Caco-2 (cell line): Measurements from ENCODE around the gene THSD7A. TPM values are rescaled to one million over a fixed set of nuclear protein-coding genes. Genes with fewer than 3 reads are reported as not detected.

Experiments
- BruUV-seq: library from RNA; stranded (reverse); fragments of 400-500 nt; replicated peaks from 2 replicates; lab custom pipeline; 2021; lab: Mats Ljungman, UMichigan
- CTCF ChIA-PET: fragments of 300-600 bp; sonication (Branson Sonifier 250); formaldehyde crosslinking; loops from one replicate; lab custom pipeline; 2022; ENCODE audit warnings: antibody characterized with exemption; lab: Charles Lee
- POLR2A ChIA-PET: fragments of 300-600 bp; sonication (Branson Sonifier 250); formaldehyde crosslinking; loops from one replicate; lab custom pipeline; 2022; ENCODE audit warnings: antibody characterized with exemption; lab: Charles Lee
- DNase-seq, 2 experiments: peaks; one replicate each; pipeline versions ENCODE4 v3.0.0 to v3.0.0-alpha.2; 2020 to 2022
- H3K27me3 ChIP-seq: replicated peaks from 2 replicates; pipeline ENCODE4 v1.6.0; 2011; ENCODE audit warnings: low read length; ENCODE audit not compliant: control insufficient read depth, insufficient read depth
- H3K36me3 ChIP-seq: 2 replicates; pipeline ENCODE4 v1.5.1; 2011; ENCODE audit warnings: low read length; ENCODE audit not compliant: control insufficient read depth, insufficient read depth
- H3K4me1 ChIP-seq: fragments of 250-450 bp; sonication (Bioruptor Pico); 2 replicates; pipeline ENCODE4 v1.5.1; 2020; ENCODE audit warnings: mild to moderate bottlenecking
- H3K4me3 ChIP-seq: 2 replicates; pipeline ENCODE4 v1.5.1; 2011; ENCODE audit warnings: low read depth, mild to moderate bottlenecking, control low read depth, low read length
- H3K9me3 ChIP-seq: fragments of 250-450 bp; sonication (Bioruptor Pico); 2 replicates; pipeline ENCODE4 v1.5.1; 2020; ENCODE audit warnings: mild to moderate bottlenecking, moderate library complexity
- H3K27ac Mint-ChIP-seq: one replicate; pipeline ENCODE4 v1.8.0; 2022; ENCODE audit warnings: mixed read lengths; ENCODE audit not compliant: unreplicated experiment
- H3K27me3 Mint-ChIP-seq: one replicate; pipeline ENCODE4 v1.8.0; 2022; ENCODE audit warnings: mixed read lengths; ENCODE audit not compliant: insufficient read depth, unreplicated experiment
- H3K36me3 Mint-ChIP-seq: one replicate; pipeline ENCODE4 v1.8.0; 2022; ENCODE audit warnings: mild to moderate bottlenecking, mixed read lengths; ENCODE audit not compliant: insufficient read depth, unreplicated experiment
- H3K4me1 Mint-ChIP-seq: one replicate; pipeline ENCODE4 v1.8.0; 2022; ENCODE audit warnings: low read depth, mixed read lengths; ENCODE audit not compliant: unreplicated experiment
- H3K4me3 Mint-ChIP-seq: one replicate; pipeline ENCODE4 v1.8.0; 2022; ENCODE audit warnings: mild to moderate bottlenecking, moderate library complexity, mixed read lengths; ENCODE audit not compliant: unreplicated experiment
- H3K9me3 Mint-ChIP-seq: one replicate; pipeline ENCODE4 v1.8.0; 2022; ENCODE audit warnings: mixed read lengths; ENCODE audit not compliant: unreplicated experiment
- CTCF ChIP-seq, 2 experiments: fragments of 200-600 bp in 1 of 2; IDR thresholded peaks; 1 replicate in 1 of 2; 2 replicates in 1 of 2; pipeline versions ENCODE4 v1.5.1 to v1.8.0; 2011 to 2022; ENCODE audit warnings: antibody characterized with exemption in 1 of 2, control low read depth in 1 of 2, inconsistent platforms in 1 of 2, low read depth in 1 of 2, low read length in 1 of 2, mild to moderate bottlenecking in 1 of 2, moderate library complexity in 1 of 2; ENCODE audit not compliant: insufficient read depth in 1 of 2, severe bottlenecking in 1 of 2, unreplicated experiment in 1 of 2
- intact Hi-C: fragments of 100-400 bp; cut with micrococcal nuclease; formaldehyde crosslinking; loops from one replicate; pipeline ENCODE4 v1.10.0; 2022; ENCODE audit not compliant: unreplicated experiment
- total RNA-seq: library from RNA; stranded (reverse); gene quantifications from 2 replicates; pipeline ENCODE4 v1.2.3, GENCODE V29; 2022

The THSD7A gene
- total RNA-seq, 1 experiment from 2014 or later, result 0.05 TPM

- no peaks in the 10 kb centered on the region for H3K36me3 ChIP-seq
- H3K27me3 Mint-ChIP-seq, result no peaks in the 10 kb centered on the region
- H3K27ac Mint-ChIP-seq, result no peak overlapping the region
- no peak overlapping the region for H3K4me3 Mint-ChIP-seq
- CTCF ChIA-PET, result no interaction called here
- BruUV-seq, result no TSS peak
- no peaks in the 10 kb centered on the region for H3K4me1 Mint-ChIP-seq
- H3K4me3 ChIP-seq, result no peak overlapping the region
- no peaks in the 10 kb centered on the region for H3K27me3 ChIP-seq
- H3K9me3 ChIP-seq, result no peaks in the 10 kb centered on the region
- intact Hi-C loops, result no loop called here
- POLR2A ChIA-PET, result no interaction called here
- no peaks in the 10 kb centered on the region for H3K4me1 ChIP-seq
- TF ChIP-seq CTCF (IDR thresholded peaks at IDR 0.05; ENCODE audit: insufficient read depth in 1 of 2, low read depth in 1 of 2, low read length in 1 of 2, severe bottlenecking in 1 of 2, unreplicated experiment in 1 of 2), result no peak
- DNase-seq, result no peak
- no peaks in the 10 kb centered on the region for H3K9me3 Mint-ChIP-seq
- no peaks in the 10 kb centered on the region for H3K36me3 Mint-ChIP-seq
These were observed 381.7 kb downstream of the THSD7A start for GRCh38 chr7:11450281-11450680.

- Histone ChIP-seq H3K36me3 (no peaks in the 10 kb centered on the region), H3K27me3 (no peaks in the 10 kb centered on the region), H3K4me3 (no peak overlapping the region), H3K4me1 (no peaks in the 10 kb centered on the region), H3K9me3 (no peaks in the 10 kb centered on the region)
- H3K4me1 Mint-ChIP-seq, result no peaks in the 10 kb centered on the region
- no peaks in the 10 kb centered on the region for H3K9me3 Mint-ChIP-seq
- intact Hi-C loops, result no loop called here
- no peaks in the 10 kb centered on the region for H3K27me3 Mint-ChIP-seq
- BruUV-seq, result no TSS peak
- POLR2A ChIA-PET, result no interaction called here
- no peak for TF ChIP-seq CTCF (IDR thresholded peaks at IDR 0.05; ENCODE audit: insufficient read depth in 1 of 2, low read depth in 1 of 2, low read length in 1 of 2, severe bottlenecking in 1 of 2, unreplicated experiment in 1 of 2)
- no peaks in the 10 kb centered on the region for H3K36me3 Mint-ChIP-seq
- H3K4me3 Mint-ChIP-seq, result no peak overlapping the region
- H3K27ac Mint-ChIP-seq, result no peak overlapping the region
- no peak for DNase-seq
- CTCF ChIA-PET, result no interaction called here
These were observed 382.7 kb downstream of the THSD7A start for GRCh38 chr7:11449316-11449715.

- Histone ChIP-seq H3K27me3 (no peaks in the 10 kb centered on the region), H3K9me3 (no peaks in the 10 kb centered on the region), H3K4me1 (no peaks in the 10 kb centered on the region), H3K36me3 (no peaks in the 10 kb centered on the region), H3K4me3 (no peak overlapping the region)
- Mint-ChIP-seq H3K4me3 (no peak overlapping the region), H3K27me3 (no peaks in the 10 kb centered on the region), H3K9me3 (no peaks in the 10 kb centered on the region), H3K36me3 (no peaks in the 10 kb centered on the region), H3K4me1 (no peaks in the 10 kb centered on the region), H3K27ac (no peak overlapping the region)
- CTCF ChIA-PET, result no interaction called here
- POLR2A ChIA-PET, result no interaction called here
- no TSS peak for BruUV-seq
- no peak for TF ChIP-seq CTCF (IDR thresholded peaks at IDR 0.05; ENCODE audit: insufficient read depth in 1 of 2, low read depth in 1 of 2, low read length in 1 of 2, severe bottlenecking in 1 of 2, unreplicated experiment in 1 of 2)
- intact Hi-C loops, result no loop called here
- no peak for DNase-seq
These were observed 383.7 kb downstream of the THSD7A start for GRCh38 chr7:11448323-11448722.
